H1 (cell line): ENCODE measurements around the gene UNK.

Experiments used
- E2F6 ChIP-seq: IDR thresholded peaks from 2 replicates; pipeline ENCODE4 v1.6.1; 2012; ENCODE audit warnings: inconsistent platforms
- EZH2 ChIP-seq: fragments of 200-600 bp; sonication (generic); IDR thresholded peaks from 2 replicates; pipeline ENCODE4 v1.7.1; 2012; ENCODE audit warnings: low read depth, mild to moderate bottlenecking, moderate library complexity, low read length, inconsistent platforms; ENCODE audit not compliant: severe bottlenecking
- GTF2F1 ChIP-seq: IDR thresholded peaks from 2 replicates; pipeline ENCODE4 v1.6.1; 2012; ENCODE audit warnings: low read depth, low read length, improper control_type of control experiment, borderline replicate concordance
- HDAC2 ChIP-seq, 2 experiments: fragments of 300-600 bp in 1 of 2; sonication (generic) in 1 of 2; IDR thresholded peaks; 2 replicates each; pipeline ENCODE4 v1.6.1; 2011 to 2012; ENCODE audit warnings: low read depth in 2 of 2, low read length in 2 of 2, mild to moderate bottlenecking in 2 of 2, moderate library complexity in 2 of 2, borderline replicate concordance in 1 of 2, inconsistent platforms in 1 of 2
- POLR2A ChIP-seq, 2 experiments: IDR thresholded peaks; 1 replicate in 1 of 2; 2 replicates in 1 of 2; pipeline ENCODE4 v1.6.1; 2011; ENCODE audit warnings: low read depth in 2 of 2, low read length in 2 of 2, mild to moderate bottlenecking in 2 of 2; ENCODE audit errors: control extremely low read depth in 1 of 2
- POU5F1 ChIP-seq: IDR thresholded peaks from 2 replicates; pipeline ENCODE4 v1.6.1; 2011; ENCODE audit warnings: low read depth, mild to moderate bottlenecking, low read length, moderate library complexity
- TAF1 ChIP-seq: IDR thresholded peaks from 2 replicates; pipeline ENCODE4 v1.6.1; 2011; ENCODE audit warnings: mild to moderate bottlenecking, low read depth, low read length
- TF ChIP-seq, protein P1 (sequence below), 3 experiments: IDR thresholded peaks; 1 replicate in 2 of 3; 2 replicates in 1 of 3; pipeline versions ENCODE4 v1.5.1 to v1.6.1; 2011; ENCODE audit warnings: low read length in 3 of 3, mild to moderate bottlenecking in 3 of 3, inconsistent platforms in 2 of 3, low read depth in 1 of 3, moderate library complexity in 1 of 3; ENCODE audit not compliant: insufficient read depth in 1 of 3; ENCODE audit errors: control extremely low read depth in 1 of 3
- TF ChIP-seq, protein P2 (sequence below): IDR thresholded peaks from 2 replicates; pipeline ENCODE4 v1.6.1; 2012; ENCODE audit warnings: inconsistent platforms

DNA sequence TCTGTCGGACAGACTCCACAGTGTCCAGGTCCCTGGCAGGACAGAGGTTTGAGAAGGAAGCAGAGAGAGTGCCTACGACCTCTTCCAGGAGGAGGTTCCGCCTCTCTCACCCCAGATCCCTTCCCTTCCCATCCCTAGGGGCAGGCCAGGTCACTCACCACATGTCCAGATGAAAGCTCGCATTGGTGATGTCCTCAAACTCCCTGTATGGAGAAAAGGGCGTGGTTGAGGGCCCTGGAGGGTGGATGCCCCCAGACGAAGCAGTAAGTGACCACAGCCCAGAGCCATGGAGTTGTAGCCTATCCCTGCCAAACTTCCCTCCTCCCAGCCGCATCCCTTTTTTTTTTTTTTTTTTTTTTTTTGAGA is 56.2 kb downstream of the UNK start:
- TF ChIP-seq TAF1 (no peak), HDAC2 (IDR thresholded peaks at IDR 0.05; ENCODE audit: borderline replicate concordance in 1 of 2, low read depth in 2 of 2, low read length in 2 of 2) (no peak), E2F6 (no peak), EZH2 (no peak), GTF2F1 (no peak), POLR2A (IDR thresholded peaks at IDR 0.05; ENCODE audit: control extremely low read depth in 1 of 2, low read depth in 2 of 2, low read length in 2 of 2) (no peak), POU5F1 (no peak)
- TF ChIP-seq, protein P1, sequence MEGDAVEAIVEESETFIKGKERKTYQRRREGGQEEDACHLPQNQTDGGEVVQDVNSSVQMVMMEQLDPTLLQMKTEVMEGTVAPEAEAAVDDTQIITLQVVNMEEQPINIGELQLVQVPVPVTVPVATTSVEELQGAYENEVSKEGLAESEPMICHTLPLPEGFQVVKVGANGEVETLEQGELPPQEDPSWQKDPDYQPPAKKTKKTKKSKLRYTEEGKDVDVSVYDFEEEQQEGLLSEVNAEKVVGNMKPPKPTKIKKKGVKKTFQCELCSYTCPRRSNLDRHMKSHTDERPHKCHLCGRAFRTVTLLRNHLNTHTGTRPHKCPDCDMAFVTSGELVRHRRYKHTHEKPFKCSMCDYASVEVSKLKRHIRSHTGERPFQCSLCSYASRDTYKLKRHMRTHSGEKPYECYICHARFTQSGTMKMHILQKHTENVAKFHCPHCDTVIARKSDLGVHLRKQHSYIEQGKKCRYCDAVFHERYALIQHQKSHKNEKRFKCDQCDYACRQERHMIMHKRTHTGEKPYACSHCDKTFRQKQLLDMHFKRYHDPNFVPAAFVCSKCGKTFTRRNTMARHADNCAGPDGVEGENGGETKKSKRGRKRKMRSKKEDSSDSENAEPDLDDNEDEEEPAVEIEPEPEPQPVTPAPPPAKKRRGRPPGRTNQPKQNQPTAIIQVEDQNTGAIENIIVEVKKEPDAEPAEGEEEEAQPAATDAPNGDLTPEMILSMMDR (IDR thresholded peaks at IDR 0.05; ENCODE audit: control extremely low read depth in 1 of 3, insufficient read depth in 1 of 3, low read depth in 1 of 3, low read length in 3 of 3) = no peak
- TF ChIP-seq, protein P2, sequence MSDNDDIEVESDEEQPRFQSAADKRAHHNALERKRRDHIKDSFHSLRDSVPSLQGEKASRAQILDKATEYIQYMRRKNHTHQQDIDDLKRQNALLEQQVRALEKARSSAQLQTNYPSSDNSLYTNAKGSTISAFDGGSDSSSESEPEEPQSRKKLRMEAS = no peak
